Osteoblast (primary cell): ENCODE data around the gene MZF1. TPM values are rescaled to one million over a fixed set of nuclear protein-coding genes. Genes with fewer than 3 reads are reported as not detected.

Source experiments
- DNase-seq: peaks from one replicate; pipeline ENCODE4 v3.0.0; 2011; ENCODE audit warnings: low spot score, mixed read lengths; ENCODE audit not compliant: insufficient read length; ENCODE audit errors: missing footprints
- H2AFZ ChIP-seq: 2 replicates; pipeline ENCODE4 v1.6.0; 2011; ENCODE audit warnings: mild to moderate bottlenecking, low read length
- H3K27ac ChIP-seq: 2 replicates; pipeline ENCODE4 v1.5.1; 2011; ENCODE audit warnings: mild to moderate bottlenecking, low read depth, low read length, moderate library complexity
- H3K27me3 ChIP-seq: 2 replicates; pipeline ENCODE4 v1.6.0; 2012; ENCODE audit warnings: mild to moderate bottlenecking, control low read depth, inconsistent platforms, low read length, moderate library complexity; ENCODE audit not compliant: insufficient read depth
- H3K36me3 ChIP-seq: 2 replicates; pipeline ENCODE4 v1.5.1; 2011; ENCODE audit warnings: mild to moderate bottlenecking, low read length, control low read depth, moderate library complexity; ENCODE audit not compliant: insufficient read depth
- H3K4me1 ChIP-seq: 2 replicates; pipeline ENCODE4 v1.5.1; 2011; ENCODE audit warnings: mild to moderate bottlenecking, low read length, control low read depth, moderate library complexity; ENCODE audit not compliant: insufficient read depth
- H3K4me2 ChIP-seq: 2 replicates; pipeline ENCODE4 v1.6.0; 2011; ENCODE audit warnings: mild to moderate bottlenecking, low read length; ENCODE audit not compliant: insufficient read depth
- H3K4me3 ChIP-seq: fragments of 200-600 bp; sonication (generic); 3 replicates; pipeline ENCODE4 v1.5.1; 2012; ENCODE audit warnings: mild to moderate bottlenecking, low read length, inconsistent platforms; ENCODE audit not compliant: insufficient read depth
- H3K79me2 ChIP-seq: 2 replicates; pipeline ENCODE4 v1.6.0; 2012; ENCODE audit warnings: mild to moderate bottlenecking, low read length, control low read depth, inconsistent platforms; ENCODE audit not compliant: insufficient read depth
- H3K9me3 ChIP-seq: 2 replicates; pipeline ENCODE4 v1.5.1; 2011; ENCODE audit warnings: low read depth, low read length, control low read depth
- H4K20me1 ChIP-seq: 2 replicates; pipeline ENCODE4 v1.6.0; 2012; ENCODE audit warnings: mild to moderate bottlenecking, low read length, control low read depth; ENCODE audit not compliant: insufficient read depth
- CTCF ChIP-seq: IDR thresholded peaks from 2 replicates; pipeline ENCODE4 v1.5.1; 2011; ENCODE audit warnings: mild to moderate bottlenecking, low read depth, low read length, moderate library complexity; ENCODE audit errors: extremely low read depth
- total RNA-seq: library from RNA; depleted of rRNA; stranded (reverse); fragments of >200 nt; gene quantifications from 2 replicates; pipeline ENCODE4 v1.2.3, GENCODE V29; 2012

The MZF1 gene
- total RNA-seq, 1 donor: 23.9 TPM

- peak overlapping the region; percentile 88 for H3K4me3 ChIP-seq
- H3K27me3 ChIP-seq: no peaks in the 10 kb centered on the region
- peaks cover 5% of the 10 kb centered on the region for H3K36me3 ChIP-seq
- no peak for TF ChIP-seq CTCF
- peak; percentile 99 for DNase-seq
- H3K27ac ChIP-seq: peak overlapping the region; percentile 97
- peak overlapping the region; percentile 96 for H3K4me2 ChIP-seq
- peaks cover 22% of the 10 kb centered on the region for H3K4me1 ChIP-seq
- no peaks in the 10 kb centered on the region for H4K20me1 ChIP-seq
- H2AFZ ChIP-seq: peak overlapping the region; percentile 87
- H3K9me3 ChIP-seq: no peaks in the 10 kb centered on the region
- H3K79me2 ChIP-seq: peaks cover 51% of the 10 kb centered on the region
Measured at GRCh38 chr19:58575183-58576041, 2.3 kb upstream of the MZF1 start.

- no peak for TF ChIP-seq CTCF
Measured at GRCh38 chr19:58573658-58574164, 576 bp upstream of the MZF1 start.

GRCh38 chr19:58572026-58572817 is 913 bp downstream of the MZF1 start:
- Histone ChIP-seq H3K79me2 (peaks cover 20% of the 10 kb centered on the region), H3K4me2 (peak overlapping the region; percentile 90), H4K20me1 (no peaks in the 10 kb centered on the region), H3K36me3 (peaks cover 12% of the 10 kb centered on the region), H3K27ac (peak overlapping the region; percentile 93), H2AFZ (peak overlapping the region; percentile 89), H3K4me3 (peak overlapping the region; percentile 82), H3K4me1 (peaks cover 13% of the 10 kb centered on the region), H3K27me3 (no peaks in the 10 kb centered on the region), H3K9me3 (no peaks in the 10 kb centered on the region)
- no peak for TF ChIP-seq CTCF
- peak; percentile 68 for DNase-seq

More at GRCh38 chr19:58573658-58574164, 576 bp upstream of the MZF1 start:
- peaks cover 34% of the 10 kb centered on the region for H3K79me2 ChIP-seq
- H4K20me1 ChIP-seq: no peaks in the 10 kb centered on the region
- H2AFZ ChIP-seq: peak overlapping the region; percentile 75
- H3K4me2 ChIP-seq: peak overlapping the region; percentile 90
- no peak for DNase-seq
- peaks cover 6% of the 10 kb centered on the region for H3K36me3 ChIP-seq
- peak overlapping the region; percentile 82 for H3K4me3 ChIP-seq
- no peaks in the 10 kb centered on the region for H3K9me3 ChIP-seq
- H3K27me3 ChIP-seq: no peaks in the 10 kb centered on the region
- H3K27ac ChIP-seq: peak overlapping the region; percentile 93
- peaks cover 18% of the 10 kb centered on the region for H3K4me1 ChIP-seq
